Stomach (tissue), 9 donors: Measurements from ENCODE around the gene GCN1. TPM values are rescaled to one million over a fixed set of nuclear protein-coding genes. Genes with fewer than 3 reads are reported as not detected.

Source experiments
- DNase-seq, 2 donors: peaks; one replicate each; pipeline versions ENCODE4 v3.0.0 to v3.0.0-alpha.2; 2013 to 2019
- H3K27ac ChIP-seq, 5 donors: fragments of 200-600 bp in 4 of 5; sonication (generic) in 4 of 5; one replicate each; pipeline ENCODE4 v1.5.1; 2013 to 2019; ENCODE audit warnings: mild to moderate bottlenecking in 1 of 5, moderate library complexity in 1 of 5
- H3K27me3 ChIP-seq, 3 donors: fragments of 200-600 bp; sonication (generic); one replicate each; pipeline ENCODE4 v1.5.1; 2017 to 2019; ENCODE audit warnings: mixed run types in 1 of 3
- H3K36me3 ChIP-seq, 4 donors: fragments of 200-600 bp; sonication (generic); 1 replicate in 3 of 4; 2 replicates in 1 of 4; pipeline ENCODE4 v1.5.1; 2016 to 2019
- H3K4me1 ChIP-seq, 4 donors: fragments of 200-600 bp; sonication (generic); one replicate each; pipeline ENCODE4 v1.5.1; 2016 to 2019
- H3K4me3 ChIP-seq, 4 donors: fragments of 200-600 bp; sonication (generic) in 3 of 4; one replicate each; pipeline ENCODE4 v1.5.1; 2016 to 2019; ENCODE audit warnings: mild to moderate bottlenecking in 1 of 4
- H3K9me3 ChIP-seq, 4 donors: fragments of 200-600 bp; sonication (generic); one replicate each; pipeline ENCODE4 v1.5.1; 2016 to 2019
- CTCF ChIP-seq, 7 experiments: fragments of 450-650 bp in 4 of 7; fragments of 200-600 bp in 3 of 7; sonication (generic) in 3 of 7; IDR thresholded peaks; one replicate each; pipeline ENCODE4 v1.5.1; 2016 to 2019; ENCODE audit warnings: antibody characterized with exemption in 7 of 7, control low read depth in 2 of 7, mild to moderate bottlenecking in 1 of 7
- EP300 ChIP-seq: sonication (generic); formaldehyde crosslinking; IDR thresholded peaks from one replicate; pipeline ENCODE4 v1.6.1; 2017; ENCODE audit warnings: antibody characterized with exemption
- POLR2A ChIP-seq, 4 donors: fragments of 450-650 bp; IDR thresholded peaks; one replicate each; pipeline ENCODE4 v1.6.1; 2016; ENCODE audit warnings: antibody characterized with exemption in 4 of 4, control low read depth in 2 of 4, mild to moderate bottlenecking in 1 of 4, moderate library complexity in 1 of 4
- POLR2AphosphoS5 ChIP-seq, 3 donors: sonication (generic); formaldehyde crosslinking; IDR thresholded peaks; one replicate each; pipeline ENCODE4 v1.6.1; 2016; ENCODE audit warnings: antibody characterized with exemption in 3 of 3
- WGBS, 5 donors: extraction: QIAGEN DNeasy Blood & Tissue Kit in 3 of 5; methylation state at CpG; one replicate each; pipeline versions ENCODE4 v1.1.5 to v1.1.7; 2013 to 2018; 5-methylcytosine and 5-hydroxymethylcytosine counted together
- intact Hi-C: fragments of 100-400 bp; cut with DNase I; formaldehyde crosslinking; loops from one replicate; pipeline ENCODE4 v1.15.1; 2023; ENCODE audit warnings: low total_unique reads
- polyA plus RNA-seq, 3 donors: library from polyadenylated mRNA; stranded (reverse); fragments of 200-250 nt; gene quantifications; one replicate each; pipeline ENCODE4 v1.2.3, GENCODE V29; 2013
- total RNA-seq, 5 donors: library from RNA; depleted of rRNA; stranded (reverse); fragments of >200 nt; gene quantifications; one replicate each; pipeline versions ENCODE4 v1.1.0 to v1.2.3, GENCODE V29; 2014 to 2016
- donor health status: healthy with polysubstance abuse.
- donor health status: Bipolar disorder and iron deficiency.
- donor health status: healthy.

Gene GCN1
- total and polyA plus RNA-seq, 8 donors: 8.7 to 226 (median 98.1) TPM

- no peaks in the 10 kb centered on the region for H3K9me3 ChIP-seq
- no peaks in the 10 kb centered on the region for H3K27me3 ChIP-seq
- no peak for DNase-seq
- 94 to 95% (median 94%) methylated on average over 34 of the region's 34 CpGs for WGBS, 5 donors
- TF ChIP-seq POLR2AphosphoS5 (IDR thresholded peaks at IDR 0.05): no peak
- no peak for TF ChIP-seq CTCF (IDR thresholded peaks at IDR 0.05)
- no peak for TF ChIP-seq POLR2A (IDR thresholded peaks at IDR 0.05)
- TF ChIP-seq EP300: no peak
- H3K4me3 ChIP-seq: no peak overlapping the region
- peaks cover 52 to 98% (median 87%) of the 10 kb centered on the region in 4 donors for H3K36me3 ChIP-seq
- intact Hi-C loops: no loop called here
- peaks cover 14 to 37% (median 18%) of the 10 kb centered on the region in 4 donors for H3K4me1 ChIP-seq
- no peak overlapping the region for H3K27ac ChIP-seq
Measured at GRCh38 chr12:120096671-120097202, 97.8 kb downstream of the GCN1 start.

GRCh38 chr12:120095736-120096135 lies 98.8 kb downstream of the GCN1 start:
- WGBS, 5 donors: 77 to 86% (median 82%) methylated on average over 8 of the region's 8 CpGs
- H3K9me3 ChIP-seq: no peaks in the 10 kb centered on the region
- no peaks in the 10 kb centered on the region for H3K27me3 ChIP-seq
- no peak overlapping the region for H3K27ac ChIP-seq
- intact Hi-C loops: no loop called here
- no peak for TF ChIP-seq EP300
- TF ChIP-seq POLR2A (IDR thresholded peaks at IDR 0.05): no peak
- TF ChIP-seq CTCF (IDR thresholded peaks at IDR 0.05): no peak
- no peak for TF ChIP-seq POLR2AphosphoS5 (IDR thresholded peaks at IDR 0.05)
- H3K4me1 ChIP-seq: peaks cover 4 to 27% (median 8%) of the 10 kb centered on the region in 4 donors
- DNase-seq: no peak
- no peak overlapping the region for H3K4me3 ChIP-seq
- peaks cover 53 to 98% (median 88%) of the 10 kb centered on the region in 4 donors for H3K36me3 ChIP-seq

GRCh38 chr12:120095331-120095730 lies 99.2 kb downstream of the GCN1 start:
- DNase-seq: no peak
- peaks cover 53 to 98% (median 88%) of the 10 kb centered on the region in 4 donors for H3K36me3 ChIP-seq

GRCh38 chr12:120094485-120094884 lies 100.0 kb downstream of the GCN1 start:
- no peak for DNase-seq
- H3K27me3 ChIP-seq: no peaks in the 10 kb centered on the region
- WGBS, 5 donors: 72 to 87% (median 81%) methylated on average over 7 to 9 of the region's 9 CpGs
- H3K9me3 ChIP-seq: no peaks in the 10 kb centered on the region
- intact Hi-C loops: no loop called here
- no peak overlapping the region for H3K4me3 ChIP-seq
- peaks cover 46 to 98% (median 83%) of the 10 kb centered on the region in 4 donors for H3K36me3 ChIP-seq
- peaks cover 0 to 17% (median 0%) of the 10 kb centered on the region in 4 donors for H3K4me1 ChIP-seq
- TF ChIP-seq POLR2AphosphoS5 (IDR thresholded peaks at IDR 0.05) (no peak), CTCF (IDR thresholded peaks at IDR 0.05) (no peak), POLR2A (IDR thresholded peaks at IDR 0.05) (no peak), EP300 (no peak)
- no peak overlapping the region for H3K27ac ChIP-seq

More at GRCh38 chr12:120095331-120095730, 99.2 kb downstream of the GCN1 start:
- no peak overlapping the region for H3K27ac ChIP-seq
- intact Hi-C loops: no loop called here
- 89 to 98% (median 91%) methylated on average over 9 to 13 of the region's 13 CpGs for WGBS, 5 donors
- no peak for TF ChIP-seq EP300
- no peak for TF ChIP-seq POLR2A (IDR thresholded peaks at IDR 0.05)
- TF ChIP-seq CTCF (IDR thresholded peaks at IDR 0.05): no peak
- TF ChIP-seq POLR2AphosphoS5 (IDR thresholded peaks at IDR 0.05): no peak
- H3K4me1 ChIP-seq: peaks cover under 1 to 23% (median 4%) of the 10 kb centered on the region in 4 donors
- no peaks in the 10 kb centered on the region for H3K9me3 ChIP-seq
- H3K4me3 ChIP-seq: no peak overlapping the region
- no peaks in the 10 kb centered on the region for H3K27me3 ChIP-seq
